ENCODE results near the gene ZIC4. TPM values are rescaled to one million over a fixed set of nuclear protein-coding genes. Genes with fewer than 3 reads are reported as not detected.

The ZIC4 gene
- total RNA-seq, 1 donor from 2014 or later: not detected

GRCh38 chr3:147388700-147389580, 17.4 kb downstream of the ZIC4 start:
- H3K27me3 ChIP-seq (ENCODE audit: low read depth): peaks cover 100% of the 10 kb centered on the region
- no peak overlapping the region for H3K4me3 ChIP-seq
- intact Hi-C loops (cut with DNase I): no loop called here
- no peak for ATAC-seq
- DNase-seq: no peak
- TF ChIP-seq CTCF (IDR thresholded peaks at IDR 0.05): no peak
- no peaks in the 10 kb centered on the region for H3K9me3 ChIP-seq
- H3K36me3 ChIP-seq: no peaks in the 10 kb centered on the region
- H3K4me1 ChIP-seq: peaks cover 21% of the 10 kb centered on the region
- H3K27ac ChIP-seq: no peak overlapping the region

- Histone ChIP-seq H3K36me3 (no peaks in the 10 kb centered on the region), H3K9me3 (no peaks in the 10 kb centered on the region), H3K4me1 (peaks cover 13% of the 10 kb centered on the region), H3K4me3 (no peak overlapping the region), H3K27ac (no peak overlapping the region), H3K27me3 (ENCODE audit: low read depth) (peaks cover 100% of the 10 kb centered on the region)
- DNase-seq: no peak
- intact Hi-C loops (cut with DNase I): no loop called here
- ATAC-seq: no peak
- no peak for TF ChIP-seq CTCF (IDR thresholded peaks at IDR 0.05)
Measured at GRCh38 chr3:147387885-147388699, 18.3 kb downstream of the ZIC4 start.

GRCh38 chr3:147387291-147387884, 19.0 kb downstream of the ZIC4 start:
- Histone ChIP-seq H3K9me3 (no peaks in the 10 kb centered on the region), H3K27me3 (ENCODE audit: low read depth) (peaks cover 100% of the 10 kb centered on the region), H3K36me3 (no peaks in the 10 kb centered on the region), H3K4me1 (peaks cover 7% of the 10 kb centered on the region), H3K4me3 (no peak overlapping the region), H3K27ac (no peak overlapping the region)
- DNase-seq (no peak), ATAC-seq (no peak)
- intact Hi-C loops (cut with DNase I): no loop called here
- no peak for TF ChIP-seq CTCF (IDR thresholded peaks at IDR 0.05)

DNA sequence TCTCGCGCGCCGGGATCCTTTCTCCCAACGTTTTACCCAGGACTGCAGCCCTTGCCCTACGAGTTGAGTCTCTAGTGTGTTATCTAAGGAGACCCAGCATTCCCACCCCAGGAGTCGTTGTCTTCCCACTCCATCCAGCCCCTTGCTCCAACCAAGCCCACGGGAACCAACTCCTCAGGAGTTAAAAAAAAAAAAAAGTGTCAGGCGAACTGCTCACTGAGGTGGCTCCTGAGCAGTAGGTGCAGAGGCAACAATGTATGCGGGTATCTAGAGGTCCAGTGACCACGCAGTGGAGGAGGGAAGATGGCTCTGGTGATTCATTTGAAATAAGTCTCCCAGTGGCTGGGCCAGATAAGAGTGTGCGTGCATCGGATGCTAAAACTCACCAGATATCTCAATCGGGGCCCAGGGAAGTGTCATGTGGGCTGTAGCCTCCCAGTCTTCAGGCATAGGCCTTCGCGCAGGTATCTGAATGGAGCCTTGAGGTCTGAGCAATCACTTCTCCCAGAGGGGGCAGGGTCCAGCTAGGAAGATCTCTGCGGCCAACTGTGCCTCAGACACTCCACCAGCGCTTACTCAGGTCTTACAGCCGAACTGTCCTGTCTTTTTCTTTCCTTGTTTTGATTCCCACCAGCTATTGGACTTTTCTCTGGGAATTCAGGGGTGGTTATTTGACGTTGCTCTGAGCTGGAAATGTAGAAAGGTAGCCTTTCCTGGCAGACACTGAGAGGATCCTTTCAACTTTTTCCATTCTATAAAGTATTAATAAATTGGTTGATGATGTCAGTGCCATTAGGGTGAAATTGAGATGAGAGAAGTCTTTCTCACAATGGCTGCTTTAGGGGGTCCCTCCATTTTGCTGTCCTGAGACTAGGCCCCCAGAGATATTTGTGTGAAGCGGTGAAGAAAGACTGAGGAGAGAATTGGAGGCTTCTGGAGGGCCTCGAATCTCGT, 21.0 kb downstream of the ZIC4 start:
- Histone ChIP-seq H3K4me1 (no peaks in the 10 kb centered on the region), H3K36me3 (no peaks in the 10 kb centered on the region), H3K4me3 (no peak overlapping the region), H3K27ac (no peak overlapping the region), H3K27me3 (ENCODE audit: low read depth) (peaks cover 94% of the 10 kb centered on the region), H3K9me3 (no peaks in the 10 kb centered on the region)
- intact Hi-C loops (cut with DNase I): no loop called here
- DNase-seq (no peak), ATAC-seq (no peak)
- no peak for TF ChIP-seq CTCF (IDR thresholded peaks at IDR 0.05)
